AG04450 (cell line): ENCODE data around the gene AGAP5. TPM values are rescaled to one million over a fixed set of nuclear protein-coding genes. Genes with fewer than 3 reads are reported as not detected.
"Not testable (repeated sequence)": the region's sequence is repeated elsewhere in the genome, so short reads cannot be mapped to it uniquely, and the experiment has no call there.

Experiments
- CTCF ChIA-PET: fragments of 300-600, 350-600 bp; formaldehyde crosslinking; extraction: SDS; loops from one replicate; lab custom pipeline; 2022; ENCODE audit warnings: antibody characterized with exemption, inconsistent platforms; lab: Charles Lee
- POLR2A ChIA-PET: fragments of 350-600 bp; formaldehyde crosslinking; extraction: SDS; loops from one replicate; lab custom pipeline; 2021; ENCODE audit warnings: antibody characterized with exemption, inconsistent platforms; lab: Yijun Ruan, JAX
- DNase-seq: peaks from one replicate; pipeline ENCODE4 v3.0.0-alpha.2; 2011; ENCODE audit warnings: low read depth, low spot score
- H3K27ac ChIP-seq: one replicate; pipeline ENCODE4 v1.5.1; 2012; ENCODE audit warnings: low read depth, low read length, control low read depth
- H3K27me3 ChIP-seq: one replicate; pipeline ENCODE4 v1.6.0; 2012; ENCODE audit warnings: low read length; ENCODE audit not compliant: control insufficient read depth, insufficient read depth
- H3K4me3 ChIP-seq: 2 replicates; pipeline ENCODE4 v1.5.1; 2011; ENCODE audit warnings: mild to moderate bottlenecking, low read depth, low read length, control low read depth
- H3K9me3 ChIP-seq: 2 replicates; pipeline ENCODE4 v1.5.1; 2012; ENCODE audit warnings: low read length; ENCODE audit not compliant: control insufficient read depth, insufficient read depth
- CTCF ChIP-seq: IDR thresholded peaks from 2 replicates; pipeline ENCODE4 v1.5.1; 2011; ENCODE audit warnings: low read depth, low read length, control low read depth, inconsistent platforms
- polyA plus RNA-seq: library from polyadenylated mRNA; depleted of rRNA; stranded (reverse); fragments of >200 nt; gene quantifications from 2 replicates; pipeline ENCODE4 v1.2.3, GENCODE V29; 2011

Gene AGAP5
- polyA plus RNA-seq, 1 experiment, result 2.9 TPM

- DNase-seq, result no peak
- H3K27me3 ChIP-seq, result no peaks in the 10 kb centered on the region
- no peak for TF ChIP-seq CTCF
- CTCF ChIA-PET, result no interaction called here
- no peaks in the 10 kb centered on the region for H3K9me3 ChIP-seq
- H3K27ac ChIP-seq, result no peak overlapping the region
- POLR2A ChIA-PET, result interaction anchor here (0.6 kb wide), 1 partner anchor 30 kb away, joined by 3 read pairs; no protein-coding TSS in a partner anchor
- H3K4me3 ChIP-seq, result no peak overlapping the region
These were observed 19.6 kb upstream of the AGAP5 start for GRCh38 chr10:73717556-73717955.

GRCh38 chr10:73716251-73716650, 18.3 kb upstream of the AGAP5 start:
- Histone ChIP-seq H3K4me3 (no peak overlapping the region), H3K27ac (no peak overlapping the region), H3K27me3 (no peaks in the 10 kb centered on the region), H3K9me3 (no peaks in the 10 kb centered on the region)
- DNase-seq, result no peak
- CTCF ChIA-PET, result interaction anchor here (1.2 kb wide), 1 partner anchor 186 kb away, joined by 5 read pairs; no protein-coding TSS in a partner anchor
- TF ChIP-seq CTCF, result no peak
- POLR2A ChIA-PET, result no interaction called here

GRCh38 chr10:73715179-73716156, 17.6 kb upstream of the AGAP5 start:
- H3K4me3 ChIP-seq, H3K27ac ChIP-seq, POLR2A ChIA-PET, H3K9me3 ChIP-seq, DNase-seq, H3K27me3 ChIP-seq: not testable (repeated sequence)
- CTCF ChIA-PET, result interaction anchor here (1.2 kb wide), 1 partner anchor 185 kb away, joined by 5 read pairs; no protein-coding TSS in a partner anchor

GRCh38 chr10:73714483-73714882, 16.6 kb upstream of the AGAP5 start:
- POLR2A ChIA-PET, H3K27me3 ChIP-seq, H3K9me3 ChIP-seq, DNase-seq, H3K4me3 ChIP-seq, CTCF ChIA-PET, H3K27ac ChIP-seq: not testable (repeated sequence)

GRCh38 chr10:73713912-73714311, 16.0 kb upstream of the AGAP5 start:
- POLR2A ChIA-PET, DNase-seq, H3K4me3 ChIP-seq, CTCF ChIA-PET, H3K9me3 ChIP-seq, H3K27ac ChIP-seq, H3K27me3 ChIP-seq: not testable (repeated sequence)

GRCh38 chr10:73711683-73712082, 13.8 kb upstream of the AGAP5 start:
- H3K27ac ChIP-seq, H3K4me3 ChIP-seq, POLR2A ChIA-PET, DNase-seq, H3K27me3 ChIP-seq, CTCF ChIA-PET, H3K9me3 ChIP-seq: not testable (repeated sequence)

GRCh38 chr10:73708122-73708521, 10.2 kb upstream of the AGAP5 start:
- DNase-seq, H3K4me3 ChIP-seq, H3K27ac ChIP-seq, H3K27me3 ChIP-seq, CTCF ChIA-PET, POLR2A ChIA-PET, H3K9me3 ChIP-seq: not testable (repeated sequence)

- H3K4me3 ChIP-seq, POLR2A ChIA-PET, CTCF ChIA-PET, H3K9me3 ChIP-seq, H3K27ac ChIP-seq, H3K27me3 ChIP-seq, DNase-seq: not testable (repeated sequence)
These were observed 9.7 kb upstream of the AGAP5 start for GRCh38 chr10:73707628-73708027.

- H3K4me3 ChIP-seq, DNase-seq, POLR2A ChIA-PET, H3K27ac ChIP-seq, H3K9me3 ChIP-seq, H3K27me3 ChIP-seq: not testable (repeated sequence)
- CTCF ChIA-PET, result interaction anchor here (0.9 kb wide), 1 partner anchor 177 kb away, joined by 4 read pairs; no protein-coding TSS in a partner anchor
These were observed 8.6 kb upstream of the AGAP5 start for GRCh38 chr10:73706488-73706887.

GRCh38 chr10:73705506-73706072, 7.7 kb upstream of the AGAP5 start:
- DNase-seq, POLR2A ChIA-PET, H3K27me3 ChIP-seq, H3K9me3 ChIP-seq, H3K4me3 ChIP-seq, H3K27ac ChIP-seq: not testable (repeated sequence)
- CTCF ChIA-PET, result interaction anchor here (0.9 kb wide), 1 partner anchor 176 kb away, joined by 4 read pairs; no protein-coding TSS in a partner anchor
